KMS-11 (cell line): Measurements from ENCODE around the gene ABCA12.

Experiments used
- H2AFZ ChIP-seq: fragments of 200-600 bp; sonication (generic); 2 replicates; pipeline ENCODE4 v1.6.1; 2016; ENCODE audit warnings: antibody characterized with exemption, mixed run types, low read depth
- H3K27ac ChIP-seq: fragments of 200-600 bp; sonication (generic); 2 replicates; pipeline ENCODE4 v1.6.1; 2016; ENCODE audit warnings: mild to moderate bottlenecking, mixed run types
- H3K27me3 ChIP-seq: fragments of 200-600 bp; sonication (generic); 2 replicates; pipeline ENCODE4 v1.6.1; 2017; ENCODE audit warnings: mild to moderate bottlenecking, low read depth, mixed run types, moderate library complexity; ENCODE audit not compliant: insufficient read depth
- H3K36me3 ChIP-seq: fragments of 200-600 bp; sonication (generic); 2 replicates; pipeline ENCODE4 v1.6.1; 2017; ENCODE audit warnings: mild to moderate bottlenecking, mixed run types; ENCODE audit not compliant: insufficient read depth
- H3K4me1 ChIP-seq: fragments of 200-600 bp; sonication (generic); 2 replicates; pipeline ENCODE4 v1.6.1; 2016; ENCODE audit warnings: mild to moderate bottlenecking, low read depth, mixed run types; ENCODE audit not compliant: poor library complexity, severe bottlenecking
- H3K4me2 ChIP-seq: fragments of 200-600 bp; sonication (generic); 2 replicates; pipeline ENCODE4 v1.7.0; 2016; ENCODE audit warnings: mild to moderate bottlenecking, mixed run types
- H3K4me3 ChIP-seq: fragments of 200-600 bp; sonication (generic); IDR thresholded peaks from 2 replicates; pipeline ENCODE4 v1.6.1; 2017; ENCODE audit warnings: low read depth, low read length, mixed read lengths; ENCODE audit not compliant: insufficient read depth
- H3K79me2 ChIP-seq: fragments of 200-600 bp; sonication (generic); 2 replicates; pipeline ENCODE4 v1.6.1; 2016; ENCODE audit warnings: low read depth, mixed run types; ENCODE audit not compliant: insufficient read depth
- H3K9ac ChIP-seq: fragments of 200-600 bp; sonication (generic); 2 replicates; pipeline ENCODE4 v1.6.1; 2016; ENCODE audit warnings: mild to moderate bottlenecking, mixed run types
- H4K20me1 ChIP-seq: fragments of 200-600 bp; sonication (generic); 2 replicates; pipeline ENCODE4 v1.6.1; 2016; ENCODE audit warnings: mild to moderate bottlenecking, mixed run types; ENCODE audit not compliant: insufficient read depth
- CTCF ChIP-seq: fragments of 200-600 bp; sonication (generic); conservative IDR thresholded peaks from 2 replicates; pipeline ENCODE4 v1.6.1; 2017; ENCODE audit warnings: low read depth, mild to moderate bottlenecking, antibody characterized with exemption, low read length, moderate library complexity, mixed read lengths

Gene ABCA12

GRCh38 chr2:215010390-215010789 is 128.0 kb downstream of the ABCA12 start:
- Histone ChIP-seq H3K27me3 (no peaks in the 10 kb centered on the region), H3K4me2 (no peak overlapping the region), H3K27ac (no peak overlapping the region), H3K4me3 (no peak overlapping the region), H3K9ac (no peak overlapping the region), H2AFZ (no peak overlapping the region), H3K79me2 (no peaks in the 10 kb centered on the region), H3K4me1 (no peaks in the 10 kb centered on the region), H3K36me3 (no peaks in the 10 kb centered on the region), H4K20me1 (no peaks in the 10 kb centered on the region)
- no peak for TF ChIP-seq CTCF

- H3K27me3 ChIP-seq: no peaks in the 10 kb centered on the region
- no peak for TF ChIP-seq CTCF
- no peaks in the 10 kb centered on the region for H3K4me1 ChIP-seq
- H3K36me3 ChIP-seq: no peaks in the 10 kb centered on the region
- no peak overlapping the region for H3K9ac ChIP-seq
- no peak overlapping the region for H3K4me2 ChIP-seq
- H3K27ac ChIP-seq: no peak overlapping the region
- no peak overlapping the region for H2AFZ ChIP-seq
- no peaks in the 10 kb centered on the region for H4K20me1 ChIP-seq
- H3K79me2 ChIP-seq: no peaks in the 10 kb centered on the region
- H3K4me3 ChIP-seq: no peak overlapping the region
Measured at GRCh38 chr2:215003001-215003400, 135.4 kb downstream of the ABCA12 start.

- no peaks in the 10 kb centered on the region for H3K4me1 ChIP-seq
- no peaks in the 10 kb centered on the region for H4K20me1 ChIP-seq
- H3K27me3 ChIP-seq: no peaks in the 10 kb centered on the region
- H3K4me2 ChIP-seq: no peak overlapping the region
- no peak overlapping the region for H3K9ac ChIP-seq
- no peaks in the 10 kb centered on the region for H3K36me3 ChIP-seq
- H2AFZ ChIP-seq: no peak overlapping the region
- peak; percentile 55 for TF ChIP-seq CTCF
- no peak overlapping the region for H3K27ac ChIP-seq
- no peaks in the 10 kb centered on the region for H3K79me2 ChIP-seq
- H3K4me3 ChIP-seq: no peak overlapping the region
Measured at GRCh38 chr2:215002500-215002899, 135.9 kb downstream of the ABCA12 start.

GRCh38 chr2:215000721-215001120 is 137.7 kb downstream of the ABCA12 start:
- Histone ChIP-seq H3K27ac (no peak overlapping the region), H3K4me3 (no peak overlapping the region), H2AFZ (no peak overlapping the region), H3K4me2 (no peak overlapping the region), H4K20me1 (no peaks in the 10 kb centered on the region), H3K79me2 (no peaks in the 10 kb centered on the region), H3K9ac (no peak overlapping the region), H3K27me3 (no peaks in the 10 kb centered on the region), H3K36me3 (no peaks in the 10 kb centered on the region), H3K4me1 (no peaks in the 10 kb centered on the region)
- TF ChIP-seq CTCF: no peak
